ENCODE measurements around the gene TRIM31.

- TF ChIP-seq CTCF (IDR thresholded peaks at IDR 0.05) = no peak
- TF ChIP-seq POLR2A (IDR thresholded peaks at IDR 0.05) = no peak
These were observed 38.7 kb upstream of the TRIM31 start for GRCh38 chr6:30151580-30151979.

Data from adrenal gland (tissue), 5 donors.